NB4 (cell line): ENCODE measurements around the gene RPS6KA5.

Source experiments
- DNase-seq: peaks from one replicate; pipeline ENCODE4 v3.0.0; 2010; ENCODE audit warnings: low read depth
- H3K4me3 ChIP-seq: one replicate; pipeline ENCODE4 v1.5.1; 2011; ENCODE audit warnings: mild to moderate bottlenecking, low read depth, low read length, moderate library complexity
- MAX ChIP-seq: IDR thresholded peaks from 2 replicates; pipeline ENCODE4 v1.6.1; 2011; ENCODE audit warnings: low read depth, low read length
- MYC ChIP-seq: IDR thresholded peaks from 2 replicates; pipeline ENCODE4 v1.6.1; 2011; ENCODE audit warnings: low read depth, low read length
- POLR2A ChIP-seq: IDR thresholded peaks from 2 replicates; pipeline ENCODE4 v1.6.1; 2011; ENCODE audit warnings: mild to moderate bottlenecking; ENCODE audit not compliant: insufficient read length; ENCODE audit errors: extremely low read depth
- TF ChIP-seq, protein P1 (sequence below): IDR thresholded peaks from one replicate; pipeline ENCODE4 v1.5.1; 2012; ENCODE audit warnings: low read depth, low read length

RPS6KA5 gene

GRCh38 chr14:91084516-91084915, 24.1 kb upstream of the RPS6KA5 start:
- H3K4me3 ChIP-seq, result no peak overlapping the region
- DNase-seq, result no peak
- TF ChIP-seq, protein P1, sequence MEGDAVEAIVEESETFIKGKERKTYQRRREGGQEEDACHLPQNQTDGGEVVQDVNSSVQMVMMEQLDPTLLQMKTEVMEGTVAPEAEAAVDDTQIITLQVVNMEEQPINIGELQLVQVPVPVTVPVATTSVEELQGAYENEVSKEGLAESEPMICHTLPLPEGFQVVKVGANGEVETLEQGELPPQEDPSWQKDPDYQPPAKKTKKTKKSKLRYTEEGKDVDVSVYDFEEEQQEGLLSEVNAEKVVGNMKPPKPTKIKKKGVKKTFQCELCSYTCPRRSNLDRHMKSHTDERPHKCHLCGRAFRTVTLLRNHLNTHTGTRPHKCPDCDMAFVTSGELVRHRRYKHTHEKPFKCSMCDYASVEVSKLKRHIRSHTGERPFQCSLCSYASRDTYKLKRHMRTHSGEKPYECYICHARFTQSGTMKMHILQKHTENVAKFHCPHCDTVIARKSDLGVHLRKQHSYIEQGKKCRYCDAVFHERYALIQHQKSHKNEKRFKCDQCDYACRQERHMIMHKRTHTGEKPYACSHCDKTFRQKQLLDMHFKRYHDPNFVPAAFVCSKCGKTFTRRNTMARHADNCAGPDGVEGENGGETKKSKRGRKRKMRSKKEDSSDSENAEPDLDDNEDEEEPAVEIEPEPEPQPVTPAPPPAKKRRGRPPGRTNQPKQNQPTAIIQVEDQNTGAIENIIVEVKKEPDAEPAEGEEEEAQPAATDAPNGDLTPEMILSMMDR, result no peak
- no peak for TF ChIP-seq POLR2A
- TF ChIP-seq MYC, result no peak
- no peak for TF ChIP-seq MAX

DNA sequence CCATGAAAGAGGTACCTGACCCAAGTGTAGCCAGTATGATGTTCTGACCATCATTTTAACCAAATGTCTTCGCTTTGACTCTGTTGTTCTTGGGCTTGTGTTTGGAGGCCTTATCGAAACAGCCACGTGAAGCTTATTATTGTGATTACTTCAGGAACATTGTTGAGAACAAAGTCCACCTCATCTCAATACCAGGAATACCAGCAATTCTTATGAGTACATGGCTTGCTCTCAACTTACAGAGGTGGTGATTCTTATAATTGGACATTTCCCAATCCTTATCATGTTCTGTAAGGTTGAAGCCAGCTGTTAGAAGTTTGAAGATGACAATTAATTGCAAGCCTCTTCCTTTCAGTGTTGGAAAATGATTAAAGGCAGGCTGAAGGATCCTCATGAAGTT, 21.8 kb upstream of the RPS6KA5 start:
- no peak for TF ChIP-seq MYC
- TF ChIP-seq, protein P1, result no peak
- TF ChIP-seq POLR2A, result no peak
- TF ChIP-seq MAX, result no peak

DNA sequence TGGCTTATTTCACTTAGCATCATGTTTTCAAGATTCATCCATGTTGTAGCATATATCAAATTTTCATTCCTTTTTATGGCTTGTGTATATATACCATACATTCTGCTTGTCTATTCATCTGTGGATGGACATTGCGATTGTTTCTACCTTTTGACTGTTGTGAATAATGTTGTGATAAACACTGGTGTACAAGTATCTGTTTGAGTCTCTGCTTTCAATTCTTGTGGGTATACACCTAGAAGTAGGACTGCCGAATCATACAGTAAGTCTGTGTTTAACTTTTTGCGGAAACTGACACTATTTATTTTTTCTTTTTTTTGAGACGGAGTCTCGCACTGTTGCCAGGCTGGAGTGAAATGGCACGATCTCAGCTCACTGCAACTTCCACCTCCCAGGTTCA, 19.6 kb upstream of the RPS6KA5 start:
- H3K4me3 ChIP-seq, result no peak overlapping the region
- TF ChIP-seq MAX (no peak), MYC (no peak), POLR2A (no peak)
- TF ChIP-seq, protein P1, result no peak
- no peak for DNase-seq

More for the DNA sequence above, 21.8 kb upstream of the RPS6KA5 start:
- DNase-seq, result no peak
- no peak overlapping the region for H3K4me3 ChIP-seq

- no peak for DNase-seq
- H3K4me3 ChIP-seq, result no peak overlapping the region
- no peak for TF ChIP-seq MAX
- TF ChIP-seq POLR2A, result no peak
These were observed 17.8 kb upstream of the RPS6KA5 start for GRCh38 chr14:91078095-91078737.

GRCh38 chr14:91075553-91075952, 15.1 kb upstream of the RPS6KA5 start:
- H3K4me3 ChIP-seq, result no peak overlapping the region
- TF ChIP-seq MYC (no peak), POLR2A (no peak), MAX (no peak)
- TF ChIP-seq, protein P1, result no peak
- DNase-seq, result no peak

- DNase-seq, result no peak
- no peak overlapping the region for H3K4me3 ChIP-seq
- no peak for TF ChIP-seq MAX
- TF ChIP-seq MYC, result no peak
- TF ChIP-seq, protein P1, result no peak
- no peak for TF ChIP-seq POLR2A
These were observed 10.1 kb upstream of the RPS6KA5 start for GRCh38 chr14:91070572-91070971.
